SKM-1 (cell line): ENCODE data around the gene PANK4.

Experiments
- DNase-seq: peaks from one replicate; lab custom pipeline; 2025; ENCODE audit not compliant: unreplicated experiment; lab: John Stamatoyannopoulos, UW

Gene PANK4

GRCh38 chr1:2530513-2531361 is 4.3 kb upstream of the PANK4 start:
- no peak for DNase-seq

- DNase-seq, result no peak
These were observed 3.6 kb upstream of the PANK4 start, which contains the start of gene HES5 for GRCh38 chr1:2529784-2530512. HES5 (minus strand) TSS chr1:2530263; CDS start chr1:2530164, 99 bp downstream.

- no peak for DNase-seq
These were observed 2.8 kb upstream of the PANK4 start for GRCh38 chr1:2528966-2529783.

GRCh38 chr1:2528611-2528965 is 2.2 kb upstream of the PANK4 start:
- no peak for DNase-seq

- DNase-seq, result no peak
These were observed 1.6 kb upstream of the PANK4 start for GRCh38 chr1:2528016-2528415.

GRCh38 chr1:2527556-2527860 is 1.1 kb upstream of the PANK4 start:
- no peak for DNase-seq

- DNase-seq, result no peak
These were observed 594 bp upstream of the PANK4 start for GRCh38 chr1:2526824-2527555.

GRCh38 chr1:2525572-2525919 is 850 bp downstream of the PANK4 start:
- no peak for DNase-seq

GRCh38 chr1:2523891-2524609 is 2.3 kb downstream of the PANK4 start:
- no peak for DNase-seq

GRCh38 chr1:2523191-2523890 is 3.1 kb downstream of the PANK4 start:
- DNase-seq, result no peak

GRCh38 chr1:2522230-2522629 is 4.2 kb downstream of the PANK4 start:
- no peak for DNase-seq

GRCh38 chr1:2520806-2521205 is 5.6 kb downstream of the PANK4 start:
- no peak for DNase-seq

- no peak for DNase-seq
These were observed 6.2 kb downstream of the PANK4 start for GRCh38 chr1:2520206-2520605.

GRCh38 chr1:2519729-2520128 is 6.7 kb downstream of the PANK4 start:
- no peak for DNase-seq

- no peak for DNase-seq
These were observed 7.2 kb downstream of the PANK4 start for GRCh38 chr1:2519029-2519685.

GRCh38 chr1:2518528-2518927 is 7.9 kb downstream of the PANK4 start:
- no peak for DNase-seq

GRCh38 chr1:2517966-2518365 is 8.4 kb downstream of the PANK4 start:
- DNase-seq, result no peak

- DNase-seq, result no peak
These were observed 9.4 kb downstream of the PANK4 start for GRCh38 chr1:2516946-2517345.

GRCh38 chr1:2516124-2516523 is 10.3 kb downstream of the PANK4 start:
- DNase-seq, result no peak

GRCh38 chr1:2515763-2516080 is 10.7 kb downstream of the PANK4 start:
- no peak for DNase-seq
